ENCODE measurements around the gene PITPNM2.

The PITPNM2 gene

DNA sequence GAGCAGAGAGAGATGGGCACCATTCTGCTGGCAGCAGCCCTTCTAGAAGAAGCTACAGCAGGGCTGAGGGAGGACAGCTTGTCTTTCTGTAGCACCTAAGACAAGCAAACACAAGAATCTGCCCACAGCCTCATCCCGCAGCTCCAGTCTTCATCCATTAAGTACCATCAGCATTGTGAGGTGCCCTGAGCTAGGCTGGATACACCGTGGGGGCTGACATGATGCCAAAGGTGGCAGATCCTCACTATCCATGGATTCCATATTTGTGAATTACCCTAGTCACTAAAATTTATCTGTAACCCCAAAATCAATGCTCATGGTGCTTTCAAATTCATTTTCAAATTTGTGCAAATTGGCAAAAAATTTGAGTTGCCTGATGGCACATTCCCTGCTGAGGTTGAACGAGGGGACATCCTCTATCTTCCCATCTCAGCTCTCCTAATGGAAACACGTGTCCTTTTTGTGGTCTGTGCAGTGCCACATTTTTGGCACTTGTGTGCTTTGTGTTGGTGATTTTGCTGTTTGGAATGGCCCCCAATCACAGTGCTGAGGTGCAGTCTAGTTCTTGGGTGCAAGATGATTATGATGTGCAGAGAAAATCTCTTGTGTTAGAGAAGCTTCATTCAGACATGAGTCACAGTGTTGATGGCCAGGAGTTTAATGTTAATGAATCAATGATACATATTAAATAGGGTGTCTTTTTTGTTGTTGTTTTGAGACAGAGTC is 7.0 kb downstream of the PITPNM2 start:
- Histone ChIP-seq H3K36me3 (no peaks in the 10 kb centered on the region), H3K27me3 (peaks cover 15% of the 10 kb centered on the region), H3K9me3 (no peaks in the 10 kb centered on the region), H3K27ac (no peak overlapping the region), H3K4me3 (ENCODE audit: low read depth in 1 of 2, low read length in 1 of 2) (no peak overlapping the region), H3K4me1 (ENCODE audit: control insufficient read depth in 1 of 2, insufficient read depth in 1 of 2, low read depth in 1 of 2, low read length in 1 of 2) (peaks cover 0 to 3% of the 10 kb centered on the region in 2 experiments)
- TF ChIP-seq, protein P1, sequence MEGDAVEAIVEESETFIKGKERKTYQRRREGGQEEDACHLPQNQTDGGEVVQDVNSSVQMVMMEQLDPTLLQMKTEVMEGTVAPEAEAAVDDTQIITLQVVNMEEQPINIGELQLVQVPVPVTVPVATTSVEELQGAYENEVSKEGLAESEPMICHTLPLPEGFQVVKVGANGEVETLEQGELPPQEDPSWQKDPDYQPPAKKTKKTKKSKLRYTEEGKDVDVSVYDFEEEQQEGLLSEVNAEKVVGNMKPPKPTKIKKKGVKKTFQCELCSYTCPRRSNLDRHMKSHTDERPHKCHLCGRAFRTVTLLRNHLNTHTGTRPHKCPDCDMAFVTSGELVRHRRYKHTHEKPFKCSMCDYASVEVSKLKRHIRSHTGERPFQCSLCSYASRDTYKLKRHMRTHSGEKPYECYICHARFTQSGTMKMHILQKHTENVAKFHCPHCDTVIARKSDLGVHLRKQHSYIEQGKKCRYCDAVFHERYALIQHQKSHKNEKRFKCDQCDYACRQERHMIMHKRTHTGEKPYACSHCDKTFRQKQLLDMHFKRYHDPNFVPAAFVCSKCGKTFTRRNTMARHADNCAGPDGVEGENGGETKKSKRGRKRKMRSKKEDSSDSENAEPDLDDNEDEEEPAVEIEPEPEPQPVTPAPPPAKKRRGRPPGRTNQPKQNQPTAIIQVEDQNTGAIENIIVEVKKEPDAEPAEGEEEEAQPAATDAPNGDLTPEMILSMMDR (IDR thresholded peaks at IDR 0.05) = no peak

DNA sequence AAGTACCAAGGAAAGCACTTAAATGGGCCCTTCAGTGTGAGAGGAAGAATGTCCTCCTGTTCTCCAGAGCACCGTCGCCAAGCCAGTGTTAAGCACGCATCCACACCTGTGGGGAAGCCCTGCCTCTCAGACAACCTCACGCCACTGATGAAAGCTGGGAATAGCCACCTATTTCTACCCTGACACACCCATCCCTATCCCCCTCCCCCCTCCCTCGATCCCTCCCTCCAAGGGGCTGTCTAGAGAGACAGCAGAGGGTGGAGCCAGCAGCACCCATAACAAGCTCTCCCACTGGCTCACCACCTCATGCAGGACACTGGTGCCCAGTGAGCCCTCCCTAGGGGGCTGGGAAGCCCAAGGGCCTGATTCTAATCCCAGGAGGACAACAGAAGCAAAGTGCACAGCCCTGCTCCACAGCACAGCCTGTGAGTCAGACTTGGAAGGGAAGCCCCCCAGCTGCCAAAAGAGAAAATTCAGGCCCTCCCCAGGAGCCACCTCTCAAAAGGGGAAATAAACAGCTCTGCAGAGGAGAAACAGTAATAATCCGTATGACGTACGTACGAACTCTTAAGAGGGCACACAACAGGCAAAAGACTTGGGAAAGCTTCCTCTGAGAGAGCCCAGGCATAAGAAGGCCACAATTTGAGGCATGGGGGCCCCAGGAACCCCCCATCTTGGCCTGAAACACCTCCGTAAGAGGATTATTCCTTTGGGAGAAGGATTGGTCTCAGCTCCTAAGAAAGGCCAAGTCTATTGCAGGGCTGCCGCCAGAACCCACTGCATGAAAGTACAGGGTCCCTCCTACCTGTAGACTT is 7.8 kb downstream of the PITPNM2 start:
- TF ChIP-seq, protein P1 (IDR thresholded peaks at IDR 0.05) = no peak
- Histone ChIP-seq H3K4me1 (ENCODE audit: control insufficient read depth in 1 of 2, insufficient read depth in 1 of 2, low read depth in 1 of 2, low read length in 1 of 2) (peaks cover 0 to 3% of the 10 kb centered on the region in 2 experiments), H3K36me3 (no peaks in the 10 kb centered on the region), H3K27me3 (peaks cover 7% of the 10 kb centered on the region), H3K9me3 (no peaks in the 10 kb centered on the region), H3K27ac (no peak overlapping the region), H3K4me3 (ENCODE audit: low read depth in 1 of 2, low read length in 1 of 2) (no peak overlapping the region)

DNA sequence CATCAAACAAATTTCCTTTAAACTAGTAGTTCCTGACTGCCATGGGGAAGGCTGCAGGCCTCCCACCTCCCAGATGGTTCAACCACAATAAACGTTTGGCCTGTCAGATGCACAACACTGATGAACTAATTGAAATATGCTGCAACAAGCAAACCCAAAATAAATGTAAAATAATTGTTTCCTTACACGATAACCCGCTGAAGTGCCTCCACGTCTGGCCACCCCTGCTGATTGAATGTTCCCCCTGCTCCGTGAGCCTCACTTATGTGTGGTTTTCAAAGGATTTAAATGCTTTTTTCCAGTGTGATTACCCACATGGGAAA is 8.4 kb downstream of the PITPNM2 start:
- TF ChIP-seq, protein P1 (IDR thresholded peaks at IDR 0.05) = no peak
- Histone ChIP-seq H3K27ac (no peak overlapping the region), H3K4me3 (ENCODE audit: low read depth in 1 of 2, low read length in 1 of 2) (no peak overlapping the region), H3K4me1 (ENCODE audit: control insufficient read depth in 1 of 2, insufficient read depth in 1 of 2, low read depth in 1 of 2, low read length in 1 of 2) (peaks cover 0 to 3% of the 10 kb centered on the region in 2 experiments), H3K27me3 (peaks cover under 1% of the 10 kb centered on the region), H3K36me3 (no peaks in the 10 kb centered on the region), H3K9me3 (no peaks in the 10 kb centered on the region)

DNA sequence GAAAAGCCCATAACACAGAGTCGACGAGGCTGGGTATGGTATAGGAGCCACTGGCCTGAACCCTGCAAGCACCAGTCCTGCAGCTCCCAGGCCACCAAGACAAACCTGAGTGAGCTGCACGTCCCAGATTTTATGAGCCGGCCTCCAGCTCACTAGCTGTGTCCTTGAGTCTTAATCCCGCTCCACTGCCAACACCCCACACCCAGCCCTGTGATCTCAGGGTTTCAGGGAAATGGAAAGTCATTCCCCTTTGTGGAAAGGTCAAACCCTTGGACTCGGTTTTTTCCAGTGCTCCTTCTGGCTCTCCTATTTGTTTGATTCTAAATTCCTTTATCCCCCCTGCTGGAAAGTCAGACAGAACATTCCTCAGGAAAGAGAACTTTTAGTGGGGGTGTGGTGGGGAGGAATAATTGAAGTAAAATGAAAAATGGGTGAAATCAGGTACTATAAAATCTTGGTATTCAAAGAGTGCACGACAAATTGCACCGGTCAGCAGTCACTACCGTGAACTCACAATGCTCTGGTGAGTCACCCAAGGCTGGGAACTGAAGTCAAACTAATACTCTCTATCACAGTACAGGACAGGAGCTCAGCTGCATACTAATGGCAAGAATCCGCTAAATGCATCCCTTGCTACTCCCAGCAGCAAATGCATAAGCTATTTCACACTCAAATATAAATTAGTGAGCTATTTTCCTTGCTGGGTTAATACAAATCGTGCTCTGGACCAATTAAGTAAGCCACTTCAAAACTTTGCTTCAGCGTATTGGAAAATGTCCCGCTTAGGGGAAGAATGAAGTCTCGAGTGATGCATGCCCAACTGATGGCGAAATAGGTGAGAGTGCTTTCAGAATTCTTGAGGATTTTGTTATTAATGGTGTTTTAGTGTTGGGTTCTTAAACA is 9.0 kb downstream of the PITPNM2 start:
- no peak overlapping the region for H3K27ac ChIP-seq

More for the DNA sequence above, 9.0 kb downstream of the PITPNM2 start:
- peaks cover 0 to 3% of the 10 kb centered on the region in 2 experiments for H3K4me1 ChIP-seq (ENCODE audit: control insufficient read depth in 1 of 2, insufficient read depth in 1 of 2, low read depth in 1 of 2, low read length in 1 of 2)
- H3K36me3 ChIP-seq = no peaks in the 10 kb centered on the region
- H3K9me3 ChIP-seq = no peaks in the 10 kb centered on the region
- no peaks in the 10 kb centered on the region for H3K27me3 ChIP-seq
- no peak overlapping the region for H3K4me3 ChIP-seq (ENCODE audit: low read depth in 1 of 2, low read length in 1 of 2)
- TF ChIP-seq, protein P1 (IDR thresholded peaks at IDR 0.05) = no peak

Data from neutrophil (primary cell).